Mucosa of stomach (tissue), 1 donor: ENCODE results near the gene MGARP.

Experiments
- H3K27me3 ChIP-seq: one replicate; pipeline ENCODE4 v1.7.0; 2013; ENCODE audit warnings: mild to moderate bottlenecking, low read length; ENCODE audit not compliant: control insufficient read depth, insufficient read depth
- H3K36me3 ChIP-seq: one replicate; pipeline ENCODE4 v1.7.0; 2013; ENCODE audit warnings: low read length; ENCODE audit not compliant: control insufficient read depth, insufficient read depth
- H3K4me1 ChIP-seq: one replicate; pipeline ENCODE4 v1.7.0; 2013; ENCODE audit warnings: mild to moderate bottlenecking, low read length; ENCODE audit not compliant: control insufficient read depth, insufficient read depth
- H3K4me3 ChIP-seq: one replicate; pipeline ENCODE4 v1.7.0; 2013; ENCODE audit warnings: low read length
- H3K9ac ChIP-seq: one replicate; pipeline ENCODE4 v1.7.0; 2013; ENCODE audit warnings: mild to moderate bottlenecking, low read length, moderate library complexity
- H3K9me3 ChIP-seq: one replicate; pipeline ENCODE4 v1.7.0; 2013; ENCODE audit warnings: mild to moderate bottlenecking, low read length, moderate library complexity; ENCODE audit not compliant: control insufficient read depth
- donor health status: Pancreatic carcinoma.

MGARP gene

DNA sequence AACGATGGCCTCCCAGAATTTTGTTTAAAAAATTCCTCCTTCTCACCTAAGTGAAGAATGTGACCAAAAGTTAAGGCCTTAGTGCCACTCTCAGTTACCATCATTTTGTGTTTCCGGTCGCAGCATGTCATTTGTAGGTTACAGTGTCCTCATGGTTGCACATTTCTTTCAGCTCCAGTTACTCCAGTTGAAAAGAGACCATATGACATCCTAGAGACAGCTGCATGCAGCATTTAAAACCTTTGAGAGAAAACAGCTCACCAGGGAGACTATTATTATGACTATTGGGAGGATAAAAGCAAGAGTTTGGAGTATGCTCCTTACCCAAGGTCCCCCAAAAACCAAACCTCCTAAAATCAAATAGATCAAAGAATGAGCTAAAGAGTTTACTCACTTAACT lies 45.8 kb downstream of the MGARP start:
- H3K27me3 ChIP-seq, result no peaks in the 10 kb centered on the region
- no peaks in the 10 kb centered on the region for H3K9me3 ChIP-seq
- H3K9ac ChIP-seq, result no peak overlapping the region
- H3K4me3 ChIP-seq, result no peak overlapping the region
- H3K4me1 ChIP-seq, result no peaks in the 10 kb centered on the region
- H3K36me3 ChIP-seq, result no peaks in the 10 kb centered on the region

DNA sequence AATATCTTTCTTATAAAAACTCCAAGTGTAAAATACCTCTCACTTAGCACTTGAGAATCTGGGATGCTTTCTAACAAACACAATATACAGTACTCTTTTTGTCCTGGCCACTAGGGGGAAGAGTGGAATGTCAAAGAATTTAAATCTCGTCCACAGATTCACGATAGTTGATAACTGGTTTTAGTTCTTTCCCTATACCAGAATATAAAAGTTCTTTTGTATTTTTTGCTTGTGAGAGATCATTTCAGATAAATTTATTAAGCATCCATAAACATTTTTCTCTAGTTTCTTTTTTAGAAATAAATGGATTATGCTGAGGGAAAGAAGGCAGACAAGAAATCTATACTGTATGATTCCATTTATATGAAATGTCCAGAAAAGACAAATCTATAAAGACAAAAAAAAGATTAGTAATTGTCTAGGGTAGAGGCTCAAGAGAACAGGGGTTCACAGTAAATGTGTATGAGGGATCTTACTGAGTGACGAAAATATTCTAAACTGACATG lies 50.4 kb downstream of the MGARP start:
- H3K27me3 ChIP-seq, result no peaks in the 10 kb centered on the region
- no peaks in the 10 kb centered on the region for H3K4me1 ChIP-seq
- H3K9ac ChIP-seq, result no peak overlapping the region
- no peak overlapping the region for H3K4me3 ChIP-seq
- H3K9me3 ChIP-seq, result no peaks in the 10 kb centered on the region
- H3K36me3 ChIP-seq, result no peaks in the 10 kb centered on the region

DNA sequence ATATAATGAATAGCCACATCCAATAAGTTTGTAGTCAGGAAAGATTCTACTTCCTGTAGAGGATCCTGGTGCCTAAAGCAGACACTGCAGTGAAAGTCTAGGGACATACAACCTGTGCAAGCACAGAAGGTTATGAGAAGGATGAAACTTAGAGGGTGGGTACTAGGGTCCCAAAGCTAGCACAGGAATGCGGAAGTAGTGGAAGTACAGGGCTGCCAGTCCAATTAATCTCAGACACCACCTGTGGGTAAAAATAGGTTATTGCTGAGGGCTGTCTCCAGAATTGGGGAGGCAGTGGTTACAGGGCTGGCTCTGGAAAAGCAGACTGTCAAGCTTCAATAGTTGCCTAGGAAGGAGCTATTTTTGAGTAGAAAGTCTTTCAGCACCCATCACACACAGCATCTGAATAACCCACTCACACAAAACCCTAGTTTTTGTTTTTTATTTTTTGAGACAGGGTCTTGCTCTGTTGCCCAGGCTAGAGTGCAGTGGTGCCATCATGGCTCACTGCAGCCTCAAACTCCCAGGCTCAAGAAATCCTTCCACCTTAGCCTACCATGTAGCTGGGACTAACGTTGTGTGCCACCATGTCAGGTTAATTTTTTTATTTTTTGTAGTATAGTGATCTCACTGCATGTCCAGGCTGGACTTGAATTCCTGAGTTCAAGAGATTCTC lies 52.2 kb downstream of the MGARP start:
- Histone ChIP-seq H3K4me3 (no peak overlapping the region), H3K4me1 (no peaks in the 10 kb centered on the region), H3K36me3 (no peaks in the 10 kb centered on the region), H3K9me3 (no peaks in the 10 kb centered on the region), H3K27me3 (no peaks in the 10 kb centered on the region), H3K9ac (no peak overlapping the region)

DNA sequence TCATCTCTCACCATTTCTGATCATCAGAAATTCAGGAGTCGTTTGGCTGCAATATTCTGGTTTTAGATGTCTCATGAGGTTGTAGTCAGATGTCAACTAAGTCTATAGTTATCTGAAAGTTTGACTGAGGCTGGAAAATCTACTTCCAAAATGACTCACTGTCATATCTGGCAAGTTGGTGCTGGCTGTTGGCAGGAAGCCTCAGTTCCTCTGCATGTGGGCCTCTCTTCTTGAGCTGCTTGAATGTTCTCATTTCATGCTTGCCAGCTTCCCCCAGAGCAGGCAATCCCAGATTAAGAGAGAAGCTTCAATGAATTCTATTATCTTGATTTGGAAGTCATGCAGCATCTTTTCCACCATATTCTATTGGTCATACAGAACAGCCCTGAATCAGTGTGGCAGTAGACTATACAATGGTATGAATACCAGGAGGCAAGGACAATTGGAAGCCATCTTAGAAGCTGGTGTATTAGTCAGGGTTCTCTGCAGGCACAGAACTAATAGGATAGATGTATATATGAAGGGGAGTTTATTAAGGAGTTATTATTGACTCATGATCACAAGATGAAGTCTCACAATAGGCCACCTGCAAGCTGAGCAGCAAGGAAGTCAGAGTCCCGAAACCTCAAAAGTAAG lies 56.2 kb downstream of the MGARP start:
- no peak overlapping the region for H3K9ac ChIP-seq
- H3K27me3 ChIP-seq, result no peaks in the 10 kb centered on the region
- no peaks in the 10 kb centered on the region for H3K4me1 ChIP-seq
- no peaks in the 10 kb centered on the region for H3K36me3 ChIP-seq
- H3K9me3 ChIP-seq, result no peaks in the 10 kb centered on the region
- no peak overlapping the region for H3K4me3 ChIP-seq

GRCh38 chr4:139222215-139222614 lies 57.8 kb downstream of the MGARP start:
- Histone ChIP-seq H3K27me3 (no peaks in the 10 kb centered on the region), H3K9me3 (no peaks in the 10 kb centered on the region), H3K9ac (no peak overlapping the region), H3K4me3 (no peak overlapping the region), H3K36me3 (no peaks in the 10 kb centered on the region), H3K4me1 (no peaks in the 10 kb centered on the region)

DNA sequence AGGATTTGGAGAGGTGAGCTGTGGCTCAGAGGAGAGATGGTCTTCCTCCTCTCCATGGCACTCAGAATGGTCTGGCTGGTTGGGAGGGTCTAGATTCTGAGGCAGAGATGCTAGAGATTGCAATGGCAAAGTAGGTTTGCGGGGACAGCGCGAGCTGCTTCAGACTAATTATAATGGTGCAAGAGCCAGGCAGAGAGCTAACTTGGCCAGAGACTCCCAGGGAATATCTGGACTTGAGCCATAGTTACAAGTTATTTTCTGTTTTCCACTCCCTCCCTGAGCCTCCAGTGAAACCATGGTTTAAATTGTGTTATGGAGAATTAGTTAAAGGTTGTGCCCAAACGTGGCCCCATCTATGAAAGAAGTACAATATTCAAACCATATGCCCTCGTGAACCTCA lies 58.3 kb downstream of the MGARP start:
- no peak overlapping the region for H3K4me3 ChIP-seq
- no peaks in the 10 kb centered on the region for H3K27me3 ChIP-seq

DNA sequence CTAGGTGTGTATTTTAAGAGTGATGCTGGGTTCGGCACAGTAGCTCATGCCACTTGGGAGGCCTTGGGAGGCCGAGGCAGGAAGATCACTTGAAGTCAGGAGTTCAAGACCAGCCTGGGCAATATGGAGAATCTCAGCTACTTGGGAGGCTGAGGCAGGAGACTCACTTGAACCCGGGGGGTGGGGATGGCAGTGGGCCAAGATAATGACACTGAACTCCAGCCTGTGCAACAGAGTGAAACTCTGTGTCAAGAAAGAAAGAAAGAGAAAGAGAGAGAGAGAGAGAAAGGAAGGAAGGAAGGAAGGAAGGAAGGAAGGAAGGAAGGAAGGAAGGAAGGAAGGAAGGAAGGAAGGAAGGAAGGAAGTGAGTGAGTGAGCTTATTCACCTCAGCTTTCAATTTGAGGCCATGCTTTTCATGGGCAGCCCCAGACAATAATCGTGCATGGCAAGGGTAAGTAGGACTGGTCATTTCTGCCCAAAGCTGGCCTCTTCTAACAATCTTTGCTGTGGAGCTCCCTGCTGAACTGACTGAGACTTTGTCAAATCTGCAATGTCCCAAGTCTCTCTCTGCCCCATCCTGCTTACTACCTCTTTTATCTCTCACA lies 60.5 kb downstream of the MGARP start:
- no peaks in the 10 kb centered on the region for H3K4me1 ChIP-seq
- H3K27me3 ChIP-seq, result no peaks in the 10 kb centered on the region
- H3K9ac ChIP-seq, result no peak overlapping the region
- no peaks in the 10 kb centered on the region for H3K36me3 ChIP-seq
- H3K9me3 ChIP-seq, result no peaks in the 10 kb centered on the region
- no peak overlapping the region for H3K4me3 ChIP-seq

More for the DNA sequence above, 58.3 kb downstream of the MGARP start:
- Histone ChIP-seq H3K9ac (no peak overlapping the region), H3K4me1 (no peaks in the 10 kb centered on the region), H3K36me3 (no peaks in the 10 kb centered on the region), H3K9me3 (no peaks in the 10 kb centered on the region)
